Neural crest cell (in vitro differentiated cells): ENCODE results near the gene PIP4K2A. TPM values are rescaled to one million over a fixed set of nuclear protein-coding genes. Genes with fewer than 3 reads are reported as not detected.

ENCODE experiments used
- DNase-seq: peaks from one replicate; pipeline ENCODE4 v3.0.0; 2021; ENCODE audit warnings: low read depth, mixed read lengths, low spot score
- H3K27ac Mint-ChIP-seq: one replicate; pipeline ENCODE4 v1.8.0; 2021; ENCODE audit warnings: mild to moderate bottlenecking, mixed read lengths; ENCODE audit not compliant: unreplicated experiment
- H3K27me3 Mint-ChIP-seq: 2 replicates; pipeline ENCODE4 v1.8.0; 2021; ENCODE audit warnings: low read depth, mild to moderate bottlenecking, mixed read lengths
- H3K36me3 Mint-ChIP-seq: 2 replicates; pipeline ENCODE4 v1.8.0; 2021; ENCODE audit warnings: low read depth, mild to moderate bottlenecking, mixed read lengths
- H3K4me1 Mint-ChIP-seq: 2 replicates; pipeline ENCODE4 v1.8.0; 2021; ENCODE audit warnings: mixed read lengths
- H3K4me3 Mint-ChIP-seq: one replicate; pipeline ENCODE4 v1.8.0; 2021; ENCODE audit warnings: mild to moderate bottlenecking, mixed read lengths
- H3K9me3 Mint-ChIP-seq: 2 replicates; pipeline ENCODE4 v1.8.0; 2021; ENCODE audit warnings: mixed read lengths
- total RNA-seq: library from RNA; stranded (reverse); gene quantifications from 2 replicates; pipeline ENCODE4 v1.2.1, GENCODE V29; 2021
- TF ChIP-seq, protein P1 (sequence below): fragments of 200-600 bp; sonication (generic); conservative IDR thresholded peaks from 2 replicates; pipeline ENCODE4 v1.5.0; 2021; ENCODE audit warnings: antibody characterized with exemption, mild to moderate bottlenecking

The PIP4K2A gene
- total RNA-seq, 1 donor from 2014 or later, result 28.7 TPM

DNA sequence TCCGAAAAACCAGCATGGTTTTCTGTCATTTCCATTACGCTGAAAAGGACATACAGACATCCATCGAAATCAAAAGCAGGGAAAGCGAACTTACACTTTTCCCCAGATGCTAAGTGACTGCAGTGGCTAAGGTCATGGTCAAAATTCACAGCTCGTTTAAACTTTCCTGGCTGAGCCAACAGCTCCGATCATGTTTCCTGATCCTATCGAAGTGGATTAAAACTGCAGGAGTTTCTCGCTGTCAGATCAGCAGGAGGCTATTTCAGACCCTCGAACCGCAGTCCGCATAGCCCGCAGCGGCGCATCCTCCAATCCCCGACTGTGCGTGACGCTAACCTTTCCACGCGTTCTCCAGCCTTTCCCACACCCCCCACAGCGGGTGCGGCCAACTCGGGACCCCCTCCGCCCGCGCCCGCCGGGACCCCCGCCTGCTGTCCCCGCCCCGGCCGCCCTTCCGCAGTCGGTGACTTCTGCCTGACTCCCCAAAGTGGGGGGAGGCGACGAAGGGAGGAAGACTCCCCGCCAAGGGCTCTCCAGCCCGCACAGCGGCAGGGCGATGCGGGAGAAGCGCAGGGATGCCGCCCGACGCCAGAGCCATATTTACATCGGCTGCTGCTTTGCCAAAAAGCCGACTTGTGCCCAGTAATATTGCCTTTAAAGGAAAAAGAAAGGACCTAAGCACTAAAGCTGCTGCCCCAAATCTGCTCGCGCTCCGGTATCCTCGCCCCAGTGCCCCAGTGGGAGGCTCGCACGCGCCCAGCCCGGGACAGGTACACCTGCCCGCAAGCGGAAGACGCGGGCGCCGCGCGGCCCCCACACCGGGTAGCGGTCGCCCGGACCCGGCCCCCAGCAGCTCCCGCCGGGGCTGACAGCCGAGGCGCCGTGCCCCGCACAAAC, 1.2 kb downstream of the PIP4K2A start:
- Mint-ChIP-seq H3K4me1 (peaks cover 16% of the 10 kb centered on the region), H3K27ac (no peak overlapping the region), H3K27me3 (peaks cover 21% of the 10 kb centered on the region), H3K4me3 (peak overlapping the region; percentile 91), H3K9me3 (no peaks in the 10 kb centered on the region), H3K36me3 (no peaks in the 10 kb centered on the region)
- DNase-seq, result peak; percentile 6
- TF ChIP-seq, protein P1, sequence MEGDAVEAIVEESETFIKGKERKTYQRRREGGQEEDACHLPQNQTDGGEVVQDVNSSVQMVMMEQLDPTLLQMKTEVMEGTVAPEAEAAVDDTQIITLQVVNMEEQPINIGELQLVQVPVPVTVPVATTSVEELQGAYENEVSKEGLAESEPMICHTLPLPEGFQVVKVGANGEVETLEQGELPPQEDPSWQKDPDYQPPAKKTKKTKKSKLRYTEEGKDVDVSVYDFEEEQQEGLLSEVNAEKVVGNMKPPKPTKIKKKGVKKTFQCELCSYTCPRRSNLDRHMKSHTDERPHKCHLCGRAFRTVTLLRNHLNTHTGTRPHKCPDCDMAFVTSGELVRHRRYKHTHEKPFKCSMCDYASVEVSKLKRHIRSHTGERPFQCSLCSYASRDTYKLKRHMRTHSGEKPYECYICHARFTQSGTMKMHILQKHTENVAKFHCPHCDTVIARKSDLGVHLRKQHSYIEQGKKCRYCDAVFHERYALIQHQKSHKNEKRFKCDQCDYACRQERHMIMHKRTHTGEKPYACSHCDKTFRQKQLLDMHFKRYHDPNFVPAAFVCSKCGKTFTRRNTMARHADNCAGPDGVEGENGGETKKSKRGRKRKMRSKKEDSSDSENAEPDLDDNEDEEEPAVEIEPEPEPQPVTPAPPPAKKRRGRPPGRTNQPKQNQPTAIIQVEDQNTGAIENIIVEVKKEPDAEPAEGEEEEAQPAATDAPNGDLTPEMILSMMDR, result no peak

DNA sequence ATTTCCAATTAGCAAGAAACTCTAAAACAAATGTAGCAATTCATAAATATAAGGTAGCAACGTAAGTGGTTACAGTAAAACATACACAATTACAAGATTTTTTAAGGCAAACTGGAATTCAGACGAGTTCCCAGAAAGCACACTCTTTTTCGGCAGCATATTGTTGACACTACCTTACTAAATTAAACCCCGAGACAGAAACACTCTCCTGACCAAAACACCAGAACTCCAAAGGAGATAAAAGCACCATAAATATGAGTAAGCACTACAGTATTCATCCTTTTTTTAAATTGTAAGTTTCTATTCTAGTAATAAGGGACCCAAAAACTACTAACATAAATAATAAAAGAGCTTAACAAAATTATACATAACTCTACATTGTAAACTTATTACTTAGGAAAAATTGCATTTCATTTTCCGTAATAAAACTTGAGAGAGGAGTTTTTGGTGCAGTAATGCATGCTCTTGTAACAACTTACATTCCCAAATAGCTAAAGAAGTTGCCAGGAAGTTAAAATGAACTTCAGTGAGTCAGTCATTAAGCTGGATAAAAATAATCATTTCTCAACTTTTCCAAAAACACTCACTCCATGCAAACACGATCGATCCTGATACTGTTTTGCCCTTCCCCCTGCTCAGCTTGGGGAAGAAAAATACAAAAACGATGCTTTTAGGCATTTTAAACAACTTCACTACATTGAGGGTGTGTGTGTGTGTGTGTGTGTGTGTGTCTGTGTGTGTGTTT, 2.0 kb downstream of the PIP4K2A start:
- no peaks in the 10 kb centered on the region for H3K36me3 Mint-ChIP-seq
- peak overlapping the region; percentile 91 for H3K4me3 Mint-ChIP-seq
- no peaks in the 10 kb centered on the region for H3K9me3 Mint-ChIP-seq
- peaks cover 16% of the 10 kb centered on the region for H3K4me1 Mint-ChIP-seq
- TF ChIP-seq, protein P1, result no peak
- no peak overlapping the region for H3K27ac Mint-ChIP-seq
- no peak for DNase-seq
- H3K27me3 Mint-ChIP-seq, result peaks cover 21% of the 10 kb centered on the region

DNA sequence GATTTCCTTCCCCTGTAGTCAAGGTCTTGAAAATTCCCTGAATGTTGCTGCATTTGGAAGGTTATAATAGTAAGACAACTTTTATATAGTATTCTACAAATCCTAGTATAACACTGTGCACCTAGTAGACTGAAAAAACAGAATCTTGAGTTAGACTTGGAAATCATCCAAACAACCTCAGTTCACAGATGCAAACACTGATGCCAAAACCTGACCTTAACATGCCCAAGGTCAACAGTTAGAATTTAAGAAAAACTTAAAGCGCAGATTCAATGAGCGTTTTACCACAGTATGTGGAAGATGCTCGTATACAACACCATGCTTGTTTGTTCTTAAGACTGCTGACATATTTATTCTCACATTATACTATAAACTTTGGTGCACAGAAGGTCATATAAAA, 3.0 kb downstream of the PIP4K2A start:
- peaks cover 21% of the 10 kb centered on the region for H3K27me3 Mint-ChIP-seq
- H3K4me1 Mint-ChIP-seq, result peaks cover 16% of the 10 kb centered on the region
- no peak overlapping the region for H3K27ac Mint-ChIP-seq
- TF ChIP-seq, protein P1, result no peak
- H3K36me3 Mint-ChIP-seq, result no peaks in the 10 kb centered on the region
- peak overlapping the region; percentile 63 for H3K4me3 Mint-ChIP-seq
- no peaks in the 10 kb centered on the region for H3K9me3 Mint-ChIP-seq
- no peak for DNase-seq

DNA sequence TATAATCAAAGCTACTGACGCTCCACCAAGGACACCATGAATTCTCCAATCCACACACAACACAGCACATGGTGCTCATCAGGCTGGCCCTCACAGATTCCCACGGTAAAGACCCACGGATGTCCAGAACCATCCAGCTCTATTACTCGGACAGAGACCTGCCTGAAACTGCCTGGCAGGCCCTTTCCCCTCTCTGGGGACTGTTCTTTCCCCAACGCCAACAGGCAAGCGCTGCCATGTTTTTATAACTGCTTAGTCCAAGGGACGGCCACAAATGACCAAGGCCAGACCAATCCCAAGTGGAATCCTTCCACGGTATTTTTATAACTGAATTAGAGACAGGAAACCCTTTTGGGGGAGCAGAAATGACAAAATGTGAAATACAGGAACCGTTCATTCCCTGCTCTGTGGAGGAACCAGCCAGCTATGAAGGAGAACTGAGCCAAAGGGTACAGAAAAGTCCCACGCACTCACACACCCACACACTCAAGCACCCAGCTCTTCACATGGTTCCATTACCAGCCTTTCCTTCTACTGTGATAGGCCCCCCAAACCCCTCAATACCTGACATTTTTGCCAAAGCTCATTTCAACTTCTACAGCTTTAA, 4.1 kb downstream of the PIP4K2A start:
- TF ChIP-seq, protein P1, result no peak
- DNase-seq, result no peak
- Mint-ChIP-seq H3K27me3 (peaks cover 19% of the 10 kb centered on the region), H3K4me3 (no peak overlapping the region), H3K36me3 (no peaks in the 10 kb centered on the region), H3K9me3 (no peaks in the 10 kb centered on the region), H3K4me1 (peaks cover 14% of the 10 kb centered on the region), H3K27ac (no peak overlapping the region)

DNA sequence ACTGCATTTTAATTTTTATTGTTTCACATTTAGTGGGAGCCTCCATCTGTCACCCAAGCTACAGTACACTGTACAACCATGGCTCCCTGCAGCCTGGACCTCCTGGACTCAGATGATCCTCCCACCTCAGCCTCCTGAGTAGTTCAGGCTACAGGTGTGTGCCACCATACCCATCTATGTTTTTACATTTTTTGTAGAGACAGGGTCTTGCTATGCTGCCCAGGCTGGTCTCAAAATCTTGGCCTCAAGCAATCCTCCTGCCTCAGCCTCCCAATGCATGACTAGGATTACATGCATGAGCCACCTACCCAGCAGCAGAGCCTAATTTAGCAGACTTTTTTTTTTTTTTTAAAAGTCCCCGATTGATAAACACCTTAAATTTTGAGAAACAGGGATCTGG, 5.6 kb downstream of the PIP4K2A start:
- H3K27ac Mint-ChIP-seq, result no peak overlapping the region
- no peaks in the 10 kb centered on the region for H3K9me3 Mint-ChIP-seq
- no peak overlapping the region for H3K4me3 Mint-ChIP-seq
- no peak for DNase-seq
- H3K36me3 Mint-ChIP-seq, result no peaks in the 10 kb centered on the region
- peaks cover 17% of the 10 kb centered on the region for H3K27me3 Mint-ChIP-seq
- peaks cover 11% of the 10 kb centered on the region for H3K4me1 Mint-ChIP-seq
- TF ChIP-seq, protein P1, result no peak
